ENCODE results near the gene TMCC2. TPM values are rescaled to one million over a fixed set of nuclear protein-coding genes. Genes with fewer than 3 reads are reported as not detected.
A peak's percentile ranks its signal among the peaks of the same experiment; 100 is the strongest.

The TMCC2 gene
- total RNA-seq, 4 donors from 2014 or later, result 3.1 to 8.9 (median 5.5) TPM

DNA sequence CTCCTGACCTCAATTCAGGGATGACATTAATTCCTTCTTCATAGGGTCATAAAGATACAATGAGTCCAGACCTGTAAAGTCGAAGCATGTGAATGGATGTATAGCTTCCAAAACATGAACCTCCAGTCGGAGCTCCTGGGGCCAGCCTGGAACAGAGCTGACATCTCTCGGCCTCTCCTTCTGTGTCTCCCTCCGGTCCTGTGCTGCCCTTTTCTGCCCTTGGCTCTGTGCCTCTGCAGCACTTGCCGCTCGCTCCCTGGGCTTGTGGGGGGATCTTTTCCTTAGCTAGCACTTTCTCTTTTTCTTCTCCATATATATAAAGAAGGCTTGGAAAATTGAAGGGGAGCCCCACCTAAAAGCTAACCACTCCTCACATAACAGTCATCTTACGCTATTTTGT is 42.5 kb downstream of the TMCC2 start:
- 80 to 87% methylated on average over 3 to 6 of the region's 7 CpGs for WGBS, 2 donors (ENCODE audit: low coverage in 1 of 2)
- no peaks in the 10 kb centered on the region for H3K27me3 ChIP-seq
- TF ChIP-seq EP300 (IDR thresholded peaks at IDR 0.05) (no peak), POLR2A (IDR thresholded peaks at IDR 0.05) (no peak), POLR2AphosphoS5 (IDR thresholded peaks at IDR 0.05) (no peak)
- TF ChIP-seq, protein P1, sequence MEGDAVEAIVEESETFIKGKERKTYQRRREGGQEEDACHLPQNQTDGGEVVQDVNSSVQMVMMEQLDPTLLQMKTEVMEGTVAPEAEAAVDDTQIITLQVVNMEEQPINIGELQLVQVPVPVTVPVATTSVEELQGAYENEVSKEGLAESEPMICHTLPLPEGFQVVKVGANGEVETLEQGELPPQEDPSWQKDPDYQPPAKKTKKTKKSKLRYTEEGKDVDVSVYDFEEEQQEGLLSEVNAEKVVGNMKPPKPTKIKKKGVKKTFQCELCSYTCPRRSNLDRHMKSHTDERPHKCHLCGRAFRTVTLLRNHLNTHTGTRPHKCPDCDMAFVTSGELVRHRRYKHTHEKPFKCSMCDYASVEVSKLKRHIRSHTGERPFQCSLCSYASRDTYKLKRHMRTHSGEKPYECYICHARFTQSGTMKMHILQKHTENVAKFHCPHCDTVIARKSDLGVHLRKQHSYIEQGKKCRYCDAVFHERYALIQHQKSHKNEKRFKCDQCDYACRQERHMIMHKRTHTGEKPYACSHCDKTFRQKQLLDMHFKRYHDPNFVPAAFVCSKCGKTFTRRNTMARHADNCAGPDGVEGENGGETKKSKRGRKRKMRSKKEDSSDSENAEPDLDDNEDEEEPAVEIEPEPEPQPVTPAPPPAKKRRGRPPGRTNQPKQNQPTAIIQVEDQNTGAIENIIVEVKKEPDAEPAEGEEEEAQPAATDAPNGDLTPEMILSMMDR (IDR thresholded peaks at IDR 0.05), result no peak

GRCh38 chr1:205270764-205271163 is 43.0 kb downstream of the TMCC2 start:
- ATAC-seq, result no peak
- WGBS, 2 donors (ENCODE audit: low coverage in 1 of 2), result 22 to 32% methylated on average over 3 to 5 of the region's 8 CpGs

More for the DNA sequence above, 42.5 kb downstream of the TMCC2 start:
- ATAC-seq, result no peak
- Histone ChIP-seq H3K27ac (no peak overlapping the region), H3K4me1 (peaks cover 0 to 38% (median 2%) of the 10 kb centered on the region in 3 donors), H3K9me3 (no peaks in the 10 kb centered on the region), H3K4me3 (no peak overlapping the region), H3K36me3 (peaks cover 0 to 24% of the 10 kb centered on the region in 2 donors)

GRCh38 chr1:205271277-205271676 is 43.5 kb downstream of the TMCC2 start:
- ATAC-seq, result no peak
- 20 to 37% methylated on average over 1 to 6 of the region's 8 CpGs for WGBS, 2 donors (ENCODE audit: low coverage in 1 of 2)
- TF ChIP-seq POLR2AphosphoS5 (IDR thresholded peaks at IDR 0.05) (peak; percentile 17), POLR2A (IDR thresholded peaks at IDR 0.05) (no peak)
- Histone ChIP-seq H3K4me1 (peaks cover 0 to 38% (median 2%) of the 10 kb centered on the region in 3 donors), H3K27ac (no peak overlapping the region), H3K9me3 (no peaks in the 10 kb centered on the region), H3K27me3 (no peaks in the 10 kb centered on the region), H3K36me3 (peaks cover 0 to 24% of the 10 kb centered on the region in 2 donors), H3K4me3 (no peak overlapping the region)

More at GRCh38 chr1:205270764-205271163, 43.0 kb downstream of the TMCC2 start:
- Histone ChIP-seq H3K9me3 (no peaks in the 10 kb centered on the region), H3K4me3 (no peak overlapping the region), H3K36me3 (peaks cover 0 to 24% of the 10 kb centered on the region in 2 donors), H3K27ac (no peak overlapping the region), H3K27me3 (no peaks in the 10 kb centered on the region), H3K4me1 (peaks cover 0 to 38% (median 2%) of the 10 kb centered on the region in 3 donors)
- TF ChIP-seq POLR2AphosphoS5 (IDR thresholded peaks at IDR 0.05) (no peak), EP300 (IDR thresholded peaks at IDR 0.05) (no peak), POLR2A (IDR thresholded peaks at IDR 0.05) (no peak)
- TF ChIP-seq, protein P1 (IDR thresholded peaks at IDR 0.05), result no peak

DNA sequence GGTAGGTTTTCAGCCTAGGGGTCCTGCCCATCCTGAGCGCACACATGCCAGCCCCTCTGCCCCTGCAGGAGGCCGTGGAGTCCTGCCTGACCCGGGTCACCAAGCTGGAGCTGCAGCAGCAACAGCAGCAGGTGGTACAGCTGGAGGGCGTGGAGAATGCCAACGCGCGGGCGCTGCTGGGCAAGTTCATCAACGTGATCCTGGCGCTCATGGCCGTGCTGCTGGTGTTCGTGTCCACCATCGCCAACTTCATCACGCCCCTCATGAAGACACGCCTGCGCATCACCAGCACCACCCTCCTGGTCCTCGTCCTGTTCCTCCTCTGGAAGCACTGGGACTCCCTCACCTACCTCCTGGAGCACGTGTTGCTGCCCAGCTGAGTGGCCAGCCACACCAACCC is 44.0 kb downstream of the TMCC2 start:
- Histone ChIP-seq H3K4me3 (no peak overlapping the region), H3K4me1 (peaks cover 0 to 38% (median 2%) of the 10 kb centered on the region in 3 donors), H3K27ac (no peak overlapping the region), H3K9me3 (no peaks in the 10 kb centered on the region), H3K27me3 (no peaks in the 10 kb centered on the region), H3K36me3 (peaks cover 0 to 24% of the 10 kb centered on the region in 2 donors)
- WGBS, 2 donors (ENCODE audit: low coverage in 1 of 2), result 80% methylated on average over 1 of the region's 18 CpGs; no CpG with 5 or more reads in 1 of the 2 donors
- no peak for ATAC-seq
- TF ChIP-seq POLR2AphosphoS5 (IDR thresholded peaks at IDR 0.05), result no peak
- TF ChIP-seq POLR2A (IDR thresholded peaks at IDR 0.05), result no peak
- TF ChIP-seq, protein P1 (IDR thresholded peaks at IDR 0.05), result no peak
- no peak for TF ChIP-seq EP300 (IDR thresholded peaks at IDR 0.05)

DNA sequence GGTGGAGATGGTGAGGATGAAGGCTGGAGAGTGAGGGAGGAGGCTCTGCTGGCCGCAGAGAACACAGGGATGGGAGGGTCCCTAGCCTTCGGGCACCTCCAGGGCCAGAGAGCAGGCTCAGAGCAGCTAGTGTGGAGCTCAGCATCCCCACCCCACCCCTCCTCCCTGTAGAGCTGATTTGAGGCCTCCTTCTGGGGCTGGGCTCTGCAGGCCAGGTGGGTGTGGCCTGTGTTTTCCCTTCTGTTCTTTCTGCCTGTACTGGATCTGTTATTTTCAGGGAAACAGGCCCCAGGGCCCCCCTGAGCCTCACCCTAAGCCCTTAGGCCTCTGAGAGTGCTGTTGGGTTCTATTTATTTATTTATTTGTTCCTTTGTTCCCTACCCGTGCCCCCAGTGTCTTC is 44.8 kb downstream of the TMCC2 start:
- Histone ChIP-seq H3K4me1 (peaks cover 0 to 38% (median 2%) of the 10 kb centered on the region in 3 donors), H3K9me3 (no peaks in the 10 kb centered on the region), H3K4me3 (no peak overlapping the region), H3K27ac (no peak overlapping the region), H3K36me3 (peaks cover 0 to 24% of the 10 kb centered on the region in 2 donors), H3K27me3 (no peaks in the 10 kb centered on the region)
- 86% methylated on average over 1 of the region's 3 CpGs; no CpG with 5 or more reads in 1 of the 2 donors for WGBS, 2 donors (ENCODE audit: low coverage in 1 of 2)
- ATAC-seq, result no peak
- TF ChIP-seq EP300 (IDR thresholded peaks at IDR 0.05) (no peak), POLR2AphosphoS5 (IDR thresholded peaks at IDR 0.05) (no peak), POLR2A (IDR thresholded peaks at IDR 0.05) (no peak)
- TF ChIP-seq, protein P1 (IDR thresholded peaks at IDR 0.05), result no peak
